ENCODE data around the gene GALNT18.

DNA sequence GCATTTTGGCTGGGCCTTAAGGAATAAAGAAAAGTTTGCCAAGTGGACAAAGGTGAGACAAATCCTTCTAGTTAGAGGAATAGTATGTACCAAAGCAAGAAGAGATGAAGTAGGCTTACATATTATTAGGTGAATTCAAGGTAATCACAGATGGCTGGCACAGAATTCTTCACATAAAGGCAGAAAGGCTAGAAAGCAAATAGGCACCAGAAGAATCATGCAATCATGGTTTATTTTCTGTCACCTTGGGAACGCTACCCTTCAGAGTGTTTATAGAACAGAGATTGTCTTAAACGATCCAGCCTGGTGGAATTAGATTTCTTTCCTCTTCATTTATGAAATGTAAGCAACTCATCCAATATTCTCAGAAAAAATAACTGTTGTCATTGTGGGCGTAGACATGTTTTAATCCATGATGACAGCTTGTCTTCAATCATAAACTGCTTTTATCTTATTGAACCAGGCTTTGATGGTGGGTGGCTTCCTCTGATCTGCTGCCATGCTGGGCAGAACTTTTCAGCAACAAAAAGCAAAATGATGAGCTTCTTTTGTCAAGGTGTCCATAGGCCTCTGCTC, 219.8 kb downstream of the GALNT18 start:
- TF ChIP-seq, protein P1, sequence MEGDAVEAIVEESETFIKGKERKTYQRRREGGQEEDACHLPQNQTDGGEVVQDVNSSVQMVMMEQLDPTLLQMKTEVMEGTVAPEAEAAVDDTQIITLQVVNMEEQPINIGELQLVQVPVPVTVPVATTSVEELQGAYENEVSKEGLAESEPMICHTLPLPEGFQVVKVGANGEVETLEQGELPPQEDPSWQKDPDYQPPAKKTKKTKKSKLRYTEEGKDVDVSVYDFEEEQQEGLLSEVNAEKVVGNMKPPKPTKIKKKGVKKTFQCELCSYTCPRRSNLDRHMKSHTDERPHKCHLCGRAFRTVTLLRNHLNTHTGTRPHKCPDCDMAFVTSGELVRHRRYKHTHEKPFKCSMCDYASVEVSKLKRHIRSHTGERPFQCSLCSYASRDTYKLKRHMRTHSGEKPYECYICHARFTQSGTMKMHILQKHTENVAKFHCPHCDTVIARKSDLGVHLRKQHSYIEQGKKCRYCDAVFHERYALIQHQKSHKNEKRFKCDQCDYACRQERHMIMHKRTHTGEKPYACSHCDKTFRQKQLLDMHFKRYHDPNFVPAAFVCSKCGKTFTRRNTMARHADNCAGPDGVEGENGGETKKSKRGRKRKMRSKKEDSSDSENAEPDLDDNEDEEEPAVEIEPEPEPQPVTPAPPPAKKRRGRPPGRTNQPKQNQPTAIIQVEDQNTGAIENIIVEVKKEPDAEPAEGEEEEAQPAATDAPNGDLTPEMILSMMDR (conservative IDR thresholded peaks at IDR 0.05; ENCODE audit: low read depth, low read length) = no peak
- TF ChIP-seq POLR2A (IDR thresholded peaks at IDR 0.05; ENCODE audit: low read depth, low read length) (no peak), SMC3 (IDR thresholded peaks at IDR 0.05; ENCODE audit: low read depth, low read length) (no peak), RFX5 (IDR thresholded peaks at IDR 0.05; ENCODE audit: low read depth, low read length) (no peak), RCOR1 (IDR thresholded peaks at IDR 0.05; ENCODE audit: insufficient replicate concordance, low read length) (no peak), CEBPB (IDR thresholded peaks at IDR 0.05; ENCODE audit: low read depth, low read length) (no peak), FOS (IDR thresholded peaks at IDR 0.05; ENCODE audit: low read depth, low read length) (no peak)
- TF ChIP-seq, protein P2, sequence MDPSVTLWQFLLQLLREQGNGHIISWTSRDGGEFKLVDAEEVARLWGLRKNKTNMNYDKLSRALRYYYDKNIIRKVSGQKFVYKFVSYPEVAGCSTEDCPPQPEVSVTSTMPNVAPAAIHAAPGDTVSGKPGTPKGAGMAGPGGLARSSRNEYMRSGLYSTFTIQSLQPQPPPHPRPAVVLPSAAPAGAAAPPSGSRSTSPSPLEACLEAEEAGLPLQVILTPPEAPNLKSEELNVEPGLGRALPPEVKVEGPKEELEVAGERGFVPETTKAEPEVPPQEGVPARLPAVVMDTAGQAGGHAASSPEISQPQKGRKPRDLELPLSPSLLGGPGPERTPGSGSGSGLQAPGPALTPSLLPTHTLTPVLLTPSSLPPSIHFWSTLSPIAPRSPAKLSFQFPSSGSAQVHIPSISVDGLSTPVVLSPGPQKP (IDR thresholded peaks at IDR 0.05; ENCODE audit: borderline replicate concordance, low read depth, low read length) = no peak

Data from IMR-90 (cell line).